Endothelial cell of umbilical vein (primary cell): ENCODE data around the gene CFAP161. TPM values are rescaled to one million over a fixed set of nuclear protein-coding genes. Genes with fewer than 3 reads are reported as not detected.

ENCODE experiments used
- BruUV-seq: library from RNA; stranded (reverse); fragments of 400-500 nt; replicated peaks from 2 replicates; lab custom pipeline; 2021; lab: Mats Ljungman, UMichigan
- CTCF ChIA-PET: fragments of 300-600, 350-600 bp; sonication (Branson Sonifier 250); formaldehyde crosslinking; loops from one replicate; lab custom pipeline; 2021; ENCODE audit warnings: antibody characterized with exemption, inconsistent platforms; lab: Charles Lee
- POLR2A ChIA-PET: fragments of 300-600, 350-600 bp; sonication (Branson Sonifier 250); formaldehyde crosslinking; loops from one replicate; lab custom pipeline; 2021; ENCODE audit warnings: antibody characterized with exemption, inconsistent platforms; lab: Charles Lee
- DNase-seq: peaks from one replicate; pipeline ENCODE4 v3.0.0-alpha.2; 2011; ENCODE audit warnings: low read depth, low spot score
- FAIRE-seq: peaks from 2 replicates; lab custom pipeline; 2011; peaks lifted over from hg19 to GRCh38; lab: Jason Lieb, UNC
- H2AFZ ChIP-seq: 2 replicates; pipeline ENCODE4 v1.6.0; 2012; ENCODE audit warnings: low read depth, low read length, control low read depth, inconsistent platforms
- H3K27ac ChIP-seq: 2 replicates; pipeline ENCODE4 v1.5.1; 2011; ENCODE audit warnings: low read depth, mild to moderate bottlenecking, control low read depth, low read length, moderate library complexity; ENCODE audit not compliant: insufficient read depth
- H3K27me3 ChIP-seq, 2 experiments: 2 replicates each; pipeline versions ENCODE4 v1.6.0 to v1.6.1; 2011; ENCODE audit warnings: low read length in 2 of 2, mixed read lengths in 1 of 2; ENCODE audit not compliant: control insufficient read depth in 2 of 2, insufficient read depth in 2 of 2
- H3K36me3 ChIP-seq, 2 experiments: 2 replicates in 1 of 2; 3 replicates in 1 of 2; pipeline ENCODE4 v1.5.1; 2011; ENCODE audit warnings: low read length in 2 of 2, mild to moderate bottlenecking in 1 of 2, moderate library complexity in 1 of 2; ENCODE audit not compliant: control insufficient read depth in 2 of 2, insufficient read depth in 2 of 2; ENCODE audit errors: extremely low read depth in 1 of 2
- H3K4me1 ChIP-seq: 3 replicates; pipeline ENCODE4 v1.5.1; 2011; ENCODE audit warnings: mild to moderate bottlenecking, low read length; ENCODE audit not compliant: control insufficient read depth, insufficient read depth; ENCODE audit errors: extremely low read depth
- H3K4me2 ChIP-seq: 2 replicates; pipeline ENCODE4 v1.6.1; 2011; ENCODE audit warnings: low read length, control low read depth, mixed read lengths; ENCODE audit not compliant: insufficient read depth
- H3K4me3 ChIP-seq, 3 experiments: fragments of 200-600 bp in 1 of 3; sonication (generic), shearing (Covaris generic) in 1 of 3; replicated peaks in 1 of 3; 2 replicates each; pipeline ENCODE4 v1.5.1; 2011 to 2016; ENCODE audit warnings: control low read depth in 3 of 3, low read length in 3 of 3, mild to moderate bottlenecking in 2 of 3, inconsistent platforms in 1 of 3, low read depth in 1 of 3, moderate library complexity in 1 of 3; ENCODE audit not compliant: insufficient read depth in 1 of 3
- H3K79me2 ChIP-seq: 2 replicates; pipeline ENCODE4 v1.6.0; 2012; ENCODE audit warnings: low read length, inconsistent platforms; ENCODE audit not compliant: control insufficient read depth, insufficient read depth
- H3K9ac ChIP-seq: replicated peaks from 2 replicates; pipeline ENCODE3; 2011; ENCODE audit warnings: low read length, control low read depth; ENCODE audit not compliant: insufficient read depth; ENCODE audit errors: extremely low read depth
- H3K9me1 ChIP-seq: replicated peaks from 3 replicates; pipeline ENCODE4 v1.6.0; 2011; ENCODE audit warnings: mild to moderate bottlenecking, low read length; ENCODE audit not compliant: control insufficient read depth, insufficient read depth; ENCODE audit errors: extremely low read depth
- H3K9me3 ChIP-seq: replicated peaks from 2 replicates; pipeline ENCODE4 v1.5.1; 2012; ENCODE audit warnings: low read length, inconsistent platforms; ENCODE audit not compliant: control insufficient read depth, insufficient read depth
- H4K20me1 ChIP-seq: replicated peaks from 2 replicates; pipeline ENCODE3; 2011; ENCODE audit warnings: mild to moderate bottlenecking, low read length; ENCODE audit not compliant: control insufficient read depth, insufficient read depth; ENCODE audit errors: extremely low read depth
- CTCF ChIP-seq, 2 donors: IDR thresholded peaks; 1 replicate in 1 of 2; 2 replicates in 1 of 2; pipeline ENCODE4 v1.5.1; 2011; ENCODE audit warnings: low read length in 2 of 2, mild to moderate bottlenecking in 2 of 2, moderate library complexity in 2 of 2, control low read depth in 1 of 2, inconsistent platforms in 1 of 2, low read depth in 1 of 2; ENCODE audit not compliant: insufficient read depth in 1 of 2; ENCODE audit errors: extremely low read depth in 1 of 2
- EZH2 ChIP-seq: IDR thresholded peaks from 2 replicates; pipeline ENCODE4 v1.6.1; 2012; ENCODE audit warnings: borderline replicate concordance, low read depth, mild to moderate bottlenecking, moderate library complexity, low read length, inconsistent platforms; ENCODE audit not compliant: severe bottlenecking
- FOS ChIP-seq: IDR thresholded peaks from 2 replicates; pipeline ENCODE4 v1.6.1; 2011; ENCODE audit warnings: mild to moderate bottlenecking, low read length, moderate library complexity, borderline replicate concordance; ENCODE audit not compliant: insufficient read depth
- GATA2 ChIP-seq: IDR thresholded peaks from 2 replicates; pipeline ENCODE4 v1.7.0; 2011; ENCODE audit warnings: low read depth, mild to moderate bottlenecking, moderate library complexity, mixed read lengths, low read length; ENCODE audit not compliant: insufficient read length, insufficient read depth
- JUN ChIP-seq: IDR thresholded peaks from 2 replicates; pipeline ENCODE4 v1.6.1; 2011; ENCODE audit warnings: borderline replicate concordance, low read depth; ENCODE audit not compliant: insufficient read length, insufficient read depth
- MAX ChIP-seq: IDR thresholded peaks from 2 replicates; pipeline ENCODE4 v1.6.1; 2011; ENCODE audit not compliant: insufficient read depth, insufficient read length
- MYC ChIP-seq: IDR thresholded peaks from one replicate; pipeline ENCODE4 v1.6.1; 2011; ENCODE audit warnings: mild to moderate bottlenecking, low read depth, low read length
- POLR2A ChIP-seq: IDR thresholded peaks from 2 replicates; pipeline ENCODE4 v1.6.1; 2012; ENCODE audit warnings: low read depth, mild to moderate bottlenecking, control low read depth, low read length
- POLR2AphosphoS5 ChIP-seq: IDR thresholded peaks from 2 replicates; pipeline ENCODE4 v1.6.1; 2012; ENCODE audit warnings: low read depth, mild to moderate bottlenecking, control low read depth, low read length, moderate library complexity; ENCODE audit not compliant: insufficient read depth
- dilution Hi-C: fragments of 300-500 bp; cut with MboI; formaldehyde crosslinking; loops from one replicate; pipeline ENCODE4 v1.15.0; 2019; ENCODE audit warnings: low sequenced_read_pairs; ENCODE audit not compliant: extremely low pct_ligation_motif_present
- intact Hi-C: fragments of 100-400 bp; cut with micrococcal nuclease; formaldehyde crosslinking; loops from one replicate; pipeline ENCODE4 v1.10.0; 2022
- polyA plus RNA-seq, 4 experiments: library from polyadenylated mRNA; depleted of rRNA in 3 of 4; stranded (reverse) in 3 of 4; unstranded in 1 of 4; fragments of >200 nt; gene quantifications; 2 replicates each; pipeline versions ENCODE4 v1.2.1 to v1.2.3, GENCODE V29; 2011 to 2012; ENCODE audit warnings: missing spikeins in 1 of 4
- total RNA-seq: library from RNA; stranded (reverse); gene quantifications from 2 replicates; pipeline ENCODE4 v1.2.3, GENCODE V29; 2021

Gene CFAP161
- total and polyA plus RNA-seq, 2 donors (not counting 3 experiments of a cell fraction or from before 2014, with no cell fraction given) = 0.08 TPM; not detected in 1

DNA sequence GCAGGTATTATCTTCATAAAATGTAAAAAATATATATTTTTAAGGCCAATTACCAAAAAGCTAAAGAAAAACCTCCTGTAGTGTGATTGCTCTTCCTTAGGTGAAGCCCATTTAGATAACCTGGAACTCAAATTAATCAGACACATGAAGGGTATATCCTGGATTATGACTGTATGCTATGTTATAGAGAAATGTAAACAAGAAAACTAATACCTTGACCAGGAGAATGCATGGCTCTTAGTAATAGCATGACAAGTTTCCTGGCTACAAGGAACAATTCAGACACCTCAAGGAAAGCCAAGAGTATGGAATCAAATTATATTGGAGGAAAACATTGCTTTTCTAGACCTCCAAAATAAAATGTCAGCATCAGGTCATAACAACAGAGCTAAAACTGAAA is 14.0 kb upstream of the CFAP161 start:
- Histone ChIP-seq H3K27me3 (peaks cover 0 to 7% of the 10 kb centered on the region in 2 experiments), H3K4me1 (no peaks in the 10 kb centered on the region), H3K9me3 (no peaks in the 10 kb centered on the region), H2AFZ (no peak overlapping the region), H3K79me2 (no peaks in the 10 kb centered on the region), H3K27ac (no peak overlapping the region), H3K9ac (no peak overlapping the region), H4K20me1 (no peaks in the 10 kb centered on the region), H3K36me3 (no peaks in the 10 kb centered on the region), H3K4me2 (no peak overlapping the region), H3K4me3 (no peak overlapping the region), H3K9me1 (no peaks in the 10 kb centered on the region)
- ChIA-PET CTCF (no interaction called here), POLR2A (no interaction called here)
- TF ChIP-seq CTCF (IDR thresholded peaks at IDR 0.05; ENCODE audit: extremely low read depth in 1 of 2, insufficient read depth in 1 of 2, low read depth in 1 of 2, low read length in 2 of 2) = no peak
- no peak for TF ChIP-seq POLR2AphosphoS5
- no peak for TF ChIP-seq FOS
- no peak for TF ChIP-seq POLR2A
- TF ChIP-seq GATA2 = no peak
- no peak for TF ChIP-seq MAX
- TF ChIP-seq EZH2 = no peak
- no peak for TF ChIP-seq JUN
- no peak for TF ChIP-seq MYC
- dilution Hi-C loops = no loop called here
- intact Hi-C loops = no loop called here
- BruUV-seq = no TSS peak
- FAIRE-seq (no peak), DNase-seq (no peak)
